ENCODE data around the gene CARTPT.

Gene CARTPT

DNA sequence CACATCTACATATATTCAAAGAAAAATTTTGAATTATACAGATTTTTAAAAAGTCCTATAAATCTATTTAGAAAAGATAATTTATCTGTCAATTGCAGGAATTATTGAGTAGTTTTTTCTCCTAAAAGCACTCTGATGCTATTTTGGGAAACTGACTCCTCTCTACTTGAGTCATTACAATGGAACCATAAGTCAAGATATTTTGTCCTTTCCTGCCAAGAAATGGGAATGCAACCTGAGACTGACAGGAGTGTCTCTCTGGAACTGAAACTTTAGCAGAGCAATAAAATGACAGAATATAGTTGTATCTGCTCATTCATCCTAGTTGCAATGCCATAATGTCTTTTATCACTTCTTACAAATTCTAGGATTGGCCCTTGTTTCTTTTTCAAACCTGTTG is 48.6 kb downstream of the CARTPT start:
- peaks cover 6% of the 10 kb centered on the region for H3K4me1 ChIP-seq (ENCODE audit: control insufficient read depth, low read depth, low read length)
- H3K27ac ChIP-seq (ENCODE audit: low read length): no peak overlapping the region
- no peaks in the 10 kb centered on the region for H3K27me3 ChIP-seq (ENCODE audit: control insufficient read depth, insufficient read depth, low read length)
- no peak overlapping the region for H3K4me3 ChIP-seq (ENCODE audit: low read length)
- no peak overlapping the region for H3K9ac ChIP-seq (ENCODE audit: low read length)
- H3K36me3 ChIP-seq (ENCODE audit: control insufficient read depth, low read depth, low read length): no peaks in the 10 kb centered on the region
- no peaks in the 10 kb centered on the region for H3K9me3 ChIP-seq (ENCODE audit: control insufficient read depth, low read depth, low read length)

DNA sequence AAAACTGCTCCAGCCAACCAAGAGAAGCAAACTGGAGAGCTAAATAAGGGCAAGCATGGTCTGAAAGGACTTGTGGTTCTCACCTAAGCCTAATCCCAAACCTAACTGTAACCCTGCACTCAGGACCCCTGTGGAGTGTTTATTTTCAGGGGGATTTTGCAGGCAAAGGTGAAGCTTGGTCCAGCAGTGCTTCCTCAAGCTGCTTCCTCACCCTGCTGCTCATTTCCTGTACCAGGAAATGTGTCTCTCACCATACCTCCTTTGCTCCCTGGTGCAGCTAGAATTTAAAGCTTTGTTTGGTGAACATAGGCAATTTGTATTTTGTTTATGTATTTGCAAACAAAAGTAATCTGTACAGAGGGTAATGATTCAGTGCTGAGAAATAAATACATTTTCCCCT is 50.2 kb downstream of the CARTPT start:
- H3K27ac ChIP-seq (ENCODE audit: low read length): no peak overlapping the region
- H3K4me3 ChIP-seq (ENCODE audit: low read length): no peak overlapping the region
- no peaks in the 10 kb centered on the region for H3K9me3 ChIP-seq (ENCODE audit: control insufficient read depth, low read depth, low read length)
- H3K36me3 ChIP-seq (ENCODE audit: control insufficient read depth, low read depth, low read length): no peaks in the 10 kb centered on the region
- no peaks in the 10 kb centered on the region for H3K27me3 ChIP-seq (ENCODE audit: control insufficient read depth, insufficient read depth, low read length)
- no peak overlapping the region for H3K9ac ChIP-seq (ENCODE audit: low read length)
- peaks cover 6% of the 10 kb centered on the region for H3K4me1 ChIP-seq (ENCODE audit: control insufficient read depth, low read depth, low read length)

DNA sequence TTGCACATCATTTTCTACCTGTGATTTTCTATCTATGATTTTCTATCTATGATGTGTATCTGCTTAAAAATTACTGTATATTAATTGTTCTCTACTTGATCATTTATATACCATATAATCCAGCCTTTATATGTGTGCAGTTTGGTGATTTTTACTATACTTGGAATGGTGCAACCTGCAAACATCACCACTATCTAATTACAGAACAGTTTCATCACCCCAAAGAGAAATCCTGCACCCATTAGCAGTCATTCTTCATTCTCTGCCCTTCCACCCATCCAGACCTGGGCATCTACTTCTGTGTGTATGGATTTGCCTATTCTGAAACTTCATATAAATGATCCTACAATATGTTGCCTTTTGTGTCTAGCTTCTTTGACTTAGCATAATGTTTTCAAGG is 51.3 kb downstream of the CARTPT start:
- H3K4me3 ChIP-seq (ENCODE audit: low read length): no peak overlapping the region
- H3K4me1 ChIP-seq (ENCODE audit: control insufficient read depth, low read depth, low read length): peaks cover 6% of the 10 kb centered on the region
- H3K27ac ChIP-seq (ENCODE audit: low read length): no peak overlapping the region
- H3K36me3 ChIP-seq (ENCODE audit: control insufficient read depth, low read depth, low read length): no peaks in the 10 kb centered on the region
- H3K27me3 ChIP-seq (ENCODE audit: control insufficient read depth, insufficient read depth, low read length): no peaks in the 10 kb centered on the region
- H3K9me3 ChIP-seq (ENCODE audit: control insufficient read depth, low read depth, low read length): no peaks in the 10 kb centered on the region
- H3K9ac ChIP-seq (ENCODE audit: low read length): no peak overlapping the region
